Kidney epithelial cell (primary cell): ENCODE results near the gene CASP2. TPM values are rescaled to one million over a fixed set of nuclear protein-coding genes. Genes with fewer than 3 reads are reported as not detected.

Experiments
- DNase-seq: peaks from one replicate; pipeline ENCODE4 v3.0.0-alpha.2; 2010; ENCODE audit warnings: low read depth
- H3K27me3 ChIP-seq: 2 replicates; pipeline ENCODE4 v1.6.0; 2011; ENCODE audit warnings: low read length; ENCODE audit not compliant: control insufficient read depth, insufficient read depth
- H3K36me3 ChIP-seq: 2 replicates; pipeline ENCODE4 v1.5.1; 2011; ENCODE audit warnings: low read length; ENCODE audit not compliant: control insufficient read depth, insufficient read depth
- H3K4me3 ChIP-seq: 2 replicates; pipeline ENCODE4 v1.5.1; 2011; ENCODE audit warnings: low read depth, mild to moderate bottlenecking, control low read depth, low read length
- total RNA-seq: library from RNA; depleted of rRNA; stranded (reverse); fragments of >200 nt; gene quantifications from 2 replicates; pipeline ENCODE4 v1.2.3, GENCODE V29; 2015
- TF ChIP-seq, protein P1 (sequence below): IDR thresholded peaks from 2 replicates; pipeline ENCODE4 v1.5.1; 2011; ENCODE audit warnings: mild to moderate bottlenecking, moderate library complexity, low read length, control low read depth, inconsistent platforms; ENCODE audit not compliant: insufficient read depth, poor library complexity, severe bottlenecking

The CASP2 gene
- total RNA-seq, 1 donor from 2014 or later = 26.9 TPM

DNA sequence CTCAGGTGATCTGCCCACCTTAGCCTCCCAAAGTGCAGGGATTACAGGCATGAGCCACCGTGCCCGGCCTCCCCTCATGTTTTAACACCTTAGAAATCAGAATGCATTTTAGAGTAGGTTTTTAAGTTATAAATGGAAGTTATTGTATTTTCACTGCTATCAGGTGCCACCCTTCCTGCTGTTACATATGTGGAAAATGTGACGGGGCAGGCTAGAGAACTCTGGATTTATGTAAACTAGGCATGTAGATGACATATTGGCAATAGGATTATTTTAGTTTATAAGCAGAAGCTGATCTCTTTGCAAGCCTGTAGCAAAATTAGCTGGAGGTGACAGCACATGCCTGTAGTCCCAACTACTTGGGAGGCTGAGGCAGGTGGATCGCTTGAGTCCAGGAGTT lies 2.1 kb downstream of the CASP2 start:
- peaks cover 1% of the 10 kb centered on the region for H3K36me3 ChIP-seq
- DNase-seq = no peak
- TF ChIP-seq, protein P1, sequence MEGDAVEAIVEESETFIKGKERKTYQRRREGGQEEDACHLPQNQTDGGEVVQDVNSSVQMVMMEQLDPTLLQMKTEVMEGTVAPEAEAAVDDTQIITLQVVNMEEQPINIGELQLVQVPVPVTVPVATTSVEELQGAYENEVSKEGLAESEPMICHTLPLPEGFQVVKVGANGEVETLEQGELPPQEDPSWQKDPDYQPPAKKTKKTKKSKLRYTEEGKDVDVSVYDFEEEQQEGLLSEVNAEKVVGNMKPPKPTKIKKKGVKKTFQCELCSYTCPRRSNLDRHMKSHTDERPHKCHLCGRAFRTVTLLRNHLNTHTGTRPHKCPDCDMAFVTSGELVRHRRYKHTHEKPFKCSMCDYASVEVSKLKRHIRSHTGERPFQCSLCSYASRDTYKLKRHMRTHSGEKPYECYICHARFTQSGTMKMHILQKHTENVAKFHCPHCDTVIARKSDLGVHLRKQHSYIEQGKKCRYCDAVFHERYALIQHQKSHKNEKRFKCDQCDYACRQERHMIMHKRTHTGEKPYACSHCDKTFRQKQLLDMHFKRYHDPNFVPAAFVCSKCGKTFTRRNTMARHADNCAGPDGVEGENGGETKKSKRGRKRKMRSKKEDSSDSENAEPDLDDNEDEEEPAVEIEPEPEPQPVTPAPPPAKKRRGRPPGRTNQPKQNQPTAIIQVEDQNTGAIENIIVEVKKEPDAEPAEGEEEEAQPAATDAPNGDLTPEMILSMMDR = no peak
- H3K27me3 ChIP-seq = no peaks in the 10 kb centered on the region
- H3K4me3 ChIP-seq = no peak overlapping the region

DNA sequence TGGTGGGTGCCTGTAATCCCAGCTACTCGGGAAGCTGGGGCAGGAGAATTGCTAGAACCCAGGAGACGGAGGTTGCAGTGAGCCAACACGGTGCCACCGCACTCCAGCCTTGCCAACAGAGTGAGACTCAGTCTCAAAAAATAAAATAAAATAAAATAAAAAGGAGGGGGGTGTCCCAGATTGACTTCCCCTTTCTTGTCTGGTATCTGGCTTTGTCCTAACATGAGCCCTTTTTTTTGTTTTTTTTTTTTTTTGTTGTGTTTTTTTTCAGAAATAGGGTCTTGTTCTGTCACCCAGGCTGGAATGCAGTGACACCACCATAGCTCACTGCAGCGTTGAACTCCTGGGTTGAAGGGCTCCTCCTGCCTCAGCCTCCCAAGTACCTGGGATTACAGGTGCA lies 4.7 kb downstream of the CASP2 start:
- peaks cover 1% of the 10 kb centered on the region for H3K36me3 ChIP-seq

DNA sequence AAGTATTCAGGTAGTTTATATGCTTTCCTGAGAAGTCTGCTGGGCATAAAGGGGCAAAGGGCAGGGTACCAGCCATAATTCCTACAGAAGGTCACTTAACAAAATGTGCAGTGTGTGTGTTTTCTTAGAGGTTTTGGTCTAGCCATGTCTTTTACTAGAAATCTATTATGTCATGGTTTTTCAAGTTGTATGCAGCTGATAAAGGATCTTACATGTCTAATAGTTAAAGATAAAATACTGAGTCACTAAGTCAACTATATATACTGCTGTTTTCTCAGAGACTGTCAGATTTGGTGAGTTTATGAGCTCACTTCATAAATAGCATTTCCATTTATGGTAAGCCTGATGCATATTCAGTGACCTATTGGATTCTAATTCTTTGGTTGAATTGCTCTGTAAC lies 7.7 kb downstream of the CASP2 start:
- no peaks in the 10 kb centered on the region for H3K27me3 ChIP-seq
- no peak overlapping the region for H3K4me3 ChIP-seq
- no peak for DNase-seq
- H3K36me3 ChIP-seq = peaks cover 5% of the 10 kb centered on the region
- TF ChIP-seq, protein P1 = no peak

More for the DNA sequence above, 4.7 kb downstream of the CASP2 start:
- Histone ChIP-seq H3K4me3 (no peak overlapping the region), H3K27me3 (no peaks in the 10 kb centered on the region)
- TF ChIP-seq, protein P1 = no peak
- DNase-seq = no peak

DNA sequence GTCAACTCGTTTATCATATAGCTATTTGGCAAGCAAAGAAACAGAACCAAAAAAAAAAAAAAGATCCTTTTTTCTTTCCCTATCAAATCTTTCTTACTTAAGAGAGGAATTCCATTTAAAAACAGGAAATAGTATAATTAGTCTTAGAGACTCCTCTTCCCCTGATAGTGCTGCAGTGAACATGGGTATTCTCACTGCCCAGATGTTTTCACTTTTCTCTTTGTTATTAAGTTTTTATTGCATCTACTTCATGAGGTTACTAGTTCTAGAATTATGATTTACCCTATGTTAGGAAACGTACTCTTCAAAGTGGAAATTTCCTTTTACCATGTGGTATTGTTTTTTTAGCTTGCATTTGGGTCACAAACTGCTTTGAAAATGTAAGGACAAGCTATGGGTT lies 8.5 kb downstream of the CASP2 start:
- TF ChIP-seq, protein P1 = no peak
- no peak for DNase-seq
- no peaks in the 10 kb centered on the region for H3K27me3 ChIP-seq
- H3K36me3 ChIP-seq = peaks cover 5% of the 10 kb centered on the region
- no peak overlapping the region for H3K4me3 ChIP-seq

DNA sequence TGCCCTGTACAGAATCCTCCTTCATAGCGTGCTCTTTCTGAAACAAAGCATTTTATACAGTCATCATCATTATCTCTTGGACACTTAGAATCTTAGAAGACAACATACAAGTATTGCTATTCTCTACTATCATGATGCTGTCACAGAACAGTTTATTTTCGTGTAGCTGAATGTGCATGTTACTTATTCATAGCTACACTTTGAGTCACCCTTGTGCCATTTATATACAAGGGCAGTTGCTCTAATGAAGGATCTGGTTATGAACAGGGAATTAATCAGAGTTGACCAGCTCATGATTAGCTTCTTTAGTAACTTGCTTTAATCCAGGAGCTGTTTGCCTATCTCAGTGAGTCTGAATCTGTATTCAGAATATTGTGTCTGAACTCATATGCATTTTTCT lies 11.2 kb downstream of the CASP2 start:
- DNase-seq = no peak
- no peaks in the 10 kb centered on the region for H3K27me3 ChIP-seq
- no peak overlapping the region for H3K4me3 ChIP-seq
- TF ChIP-seq, protein P1 = no peak
- H3K36me3 ChIP-seq = peaks cover 3% of the 10 kb centered on the region

DNA sequence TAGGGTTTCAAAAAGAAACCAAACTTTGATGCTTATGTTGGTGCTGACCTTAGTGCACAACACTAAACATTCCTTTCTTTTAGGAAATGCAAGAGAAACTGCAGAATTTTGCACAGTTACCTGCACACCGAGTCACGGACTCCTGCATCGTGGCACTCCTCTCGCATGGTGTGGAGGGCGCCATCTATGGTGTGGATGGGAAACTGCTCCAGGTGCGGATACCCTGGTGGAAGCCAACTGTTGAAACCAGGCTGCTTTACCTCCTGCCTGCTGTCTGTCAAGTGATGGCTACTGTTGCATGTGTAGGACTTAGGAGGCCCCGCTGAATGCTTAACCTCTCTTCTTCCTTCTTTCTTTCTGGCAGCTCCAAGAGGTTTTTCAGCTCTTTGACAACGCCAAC lies 11.7 kb downstream of the CASP2 start:
- Histone ChIP-seq H3K36me3 (peaks cover 3% of the 10 kb centered on the region), H3K27me3 (no peaks in the 10 kb centered on the region), H3K4me3 (no peak overlapping the region)
- TF ChIP-seq, protein P1 = peak; percentile 71
- no peak for DNase-seq
